H1 (cell line): ENCODE data around the gene NKX2-8. TPM values are rescaled to one million over a fixed set of nuclear protein-coding genes. Genes with fewer than 3 reads are reported as not detected.

ENCODE experiments used
- CTCF ChIA-PET: fragments of 300-600 bp; sonication (Branson Sonifier 250); formaldehyde crosslinking; loops from one replicate; lab custom pipeline; 2021; ENCODE audit not compliant: partially characterized antibody; lab: Charles Lee
- POLR2A ChIA-PET: fragments of 300-600 bp; sonication (Branson Sonifier 250); formaldehyde crosslinking; loops from one replicate; lab custom pipeline; 2021; ENCODE audit warnings: inconsistent platforms; ENCODE audit not compliant: partially characterized antibody; lab: Charles Lee
- DNase-seq, 2 experiments: peaks; one replicate each; pipeline versions ENCODE4 v3.0.0 to v3.0.0-alpha.2; 2010 to 2022; ENCODE audit warnings: low spot score in 2 of 2, low read depth in 1 of 2, mixed read lengths in 1 of 2
- FAIRE-seq: peaks from 2 replicates; lab custom pipeline; 2011; peaks lifted over from hg19 to GRCh38; lab: Jason Lieb, UNC
- H2AFZ ChIP-seq: 2 replicates; pipeline ENCODE4 v1.8.1; 2012; ENCODE audit warnings: low read length, inconsistent platforms
- H2AK5ac ChIP-seq: 2 replicates; pipeline ENCODE4 v1.6.1; 2013; ENCODE audit warnings: low read depth, low read length
- H2BK120ac ChIP-seq: replicated peaks from 2 replicates; pipeline ENCODE3; 2013; ENCODE audit warnings: low read depth, low read length, inconsistent platforms
- H2BK12ac ChIP-seq: 2 replicates; pipeline ENCODE4 v1.6.1; 2013; ENCODE audit warnings: low read depth, low read length
- H2BK15ac ChIP-seq: 2 replicates; pipeline ENCODE4 v1.6.1; 2013; ENCODE audit warnings: low read length
- H2BK20ac ChIP-seq: 2 replicates; pipeline ENCODE4 v1.6.1; 2013; ENCODE audit warnings: low read length
- H2BK5ac ChIP-seq: 2 replicates; pipeline ENCODE4 v1.6.1; 2013; ENCODE audit warnings: low read depth, low read length
- H3K14ac ChIP-seq: 2 replicates; pipeline ENCODE4 v1.6.1; 2013; ENCODE audit warnings: inconsistent platforms; ENCODE audit not compliant: insufficient read length
- H3K18ac ChIP-seq: 2 replicates; pipeline ENCODE4 v1.6.1; 2013; ENCODE audit warnings: low read length; ENCODE audit errors: extremely low read depth
- H3K23ac ChIP-seq: 2 replicates; pipeline ENCODE4 v1.6.1; 2013; ENCODE audit warnings: inconsistent platforms; ENCODE audit not compliant: insufficient read length
- H3K23me2 ChIP-seq: 2 replicates; pipeline ENCODE4 v1.6.1; 2013; ENCODE audit warnings: low read depth, low read length
- H3K27ac ChIP-seq: 2 replicates; pipeline ENCODE4 v1.6.1; 2011; ENCODE audit warnings: low read depth, low read length, inconsistent platforms
- H3K27me3 ChIP-seq, 4 experiments: replicated peaks in 1 of 4; 1 replicate in 1 of 4; 2 replicates in 3 of 4; pipeline versions ENCODE4 v1.6.1 to v1.8.1; 2011 to 2013; ENCODE audit warnings: low read length in 3 of 4, mild to moderate bottlenecking in 3 of 4, inconsistent platforms in 2 of 4, mixed read lengths in 2 of 4, moderate library complexity in 1 of 4; ENCODE audit not compliant: control insufficient read depth in 3 of 4, insufficient read depth in 3 of 4; ENCODE audit errors: extremely low read depth in 1 of 4
- H3K36me3 ChIP-seq, 4 experiments: 2 replicates each; pipeline versions ENCODE4 v1.6.1 to v1.8.1; 2011 to 2013; ENCODE audit warnings: mild to moderate bottlenecking in 4 of 4, low read length in 3 of 4, moderate library complexity in 2 of 4, control low read depth in 1 of 4, inconsistent platforms in 1 of 4; ENCODE audit not compliant: insufficient read depth in 4 of 4, control insufficient read depth in 2 of 4
- H3K4ac ChIP-seq: replicated peaks from 2 replicates; pipeline ENCODE3; 2013; ENCODE audit warnings: low read length, low read depth, mixed read lengths, inconsistent platforms; ENCODE audit not compliant: insufficient read length
- H3K4me1 ChIP-seq, 4 experiments: replicated peaks in 1 of 4; 1 replicate in 1 of 4; 2 replicates in 3 of 4; pipeline versions ENCODE4 v1.6.1 to v1.8.1; 2011 to 2013; ENCODE audit warnings: low read length in 3 of 4, inconsistent platforms in 2 of 4, mixed read lengths in 1 of 4; ENCODE audit not compliant: insufficient read depth in 4 of 4, control insufficient read depth in 3 of 4
- H3K4me2 ChIP-seq, 2 experiments: 2 replicates each; pipeline versions ENCODE4 v1.6.1 to v1.8.1; 2011 to 2013; ENCODE audit warnings: low read depth in 2 of 2, low read length in 2 of 2, control low read depth in 1 of 2, inconsistent platforms in 1 of 2, mild to moderate bottlenecking in 1 of 2; ENCODE audit not compliant: insufficient read depth in 1 of 2
- H3K4me3 ChIP-seq, 4 experiments: fragments of 200-600, 300-600 bp in 1 of 4; sonication (generic), shearing (Covaris generic), sonication (Bioruptor Twin) in 1 of 4; 2 replicates each; pipeline versions ENCODE4 v1.5.1 to v1.8.1; 2011 to 2016; ENCODE audit warnings: low read length in 4 of 4, low read depth in 3 of 4, control low read depth in 2 of 4, inconsistent platforms in 2 of 4, mild to moderate bottlenecking in 2 of 4, mixed read lengths in 1 of 4, moderate library complexity in 1 of 4; ENCODE audit not compliant: insufficient read depth in 2 of 4; ENCODE audit errors: extremely low read depth in 1 of 4
- H3K56ac ChIP-seq: replicated peaks from 2 replicates; pipeline ENCODE3; 2013; ENCODE audit warnings: low read depth, mild to moderate bottlenecking, mixed read lengths, low read length, inconsistent platforms; ENCODE audit not compliant: insufficient read length
- H3K79me1 ChIP-seq: 2 replicates; pipeline ENCODE4 v1.6.1; 2013; ENCODE audit warnings: low read depth, low read length, control low read depth
- H3K79me2 ChIP-seq, 2 experiments: 2 replicates each; pipeline versions ENCODE4 v1.6.1 to v1.8.1; 2012 to 2013; ENCODE audit warnings: low read length in 2 of 2, mild to moderate bottlenecking in 2 of 2, inconsistent platforms in 1 of 2; ENCODE audit not compliant: insufficient read depth in 2 of 2, control insufficient read depth in 1 of 2
- H3K9ac ChIP-seq, 4 experiments: replicated peaks in 1 of 4; 1 replicate in 1 of 4; 2 replicates in 3 of 4; pipeline versions ENCODE4 v1.6.1 to v1.8.1; 2011 to 2013; ENCODE audit warnings: low read depth in 3 of 4, low read length in 3 of 4, control low read depth in 2 of 4, mild to moderate bottlenecking in 2 of 4, moderate library complexity in 2 of 4, inconsistent platforms in 1 of 4; ENCODE audit errors: extremely low read depth in 1 of 4
- H3K9me3 ChIP-seq, 2 experiments: 2 replicates each; pipeline versions ENCODE4 v1.6.1 to v1.8.1; 2012 to 2013; ENCODE audit warnings: mild to moderate bottlenecking in 2 of 2, moderate library complexity in 2 of 2, control low read depth in 1 of 2, inconsistent platforms in 1 of 2, low read depth in 1 of 2, low read length in 1 of 2, mixed read lengths in 1 of 2; ENCODE audit not compliant: insufficient read depth in 2 of 2
- H4K20me1 ChIP-seq, 2 experiments: replicated peaks in 1 of 2; 2 replicates each; pipeline versions ENCODE3 to v1.8.1; 2011 to 2013; ENCODE audit warnings: inconsistent platforms in 2 of 2, low read length in 2 of 2, mild to moderate bottlenecking in 1 of 2; ENCODE audit not compliant: insufficient read depth in 2 of 2, control insufficient read depth in 1 of 2
- H4K5ac ChIP-seq: 2 replicates; pipeline ENCODE4 v1.6.1; 2013; ENCODE audit warnings: low read length, low read depth, mixed read lengths, inconsistent platforms; ENCODE audit not compliant: insufficient read length
- H4K8ac ChIP-seq: 2 replicates; pipeline ENCODE4 v1.8.0; 2013; ENCODE audit warnings: mild to moderate bottlenecking, moderate library complexity, low read length, inconsistent platforms; ENCODE audit not compliant: insufficient read depth; ENCODE audit errors: extremely low read depth
- H4K91ac ChIP-seq: replicated peaks from 2 replicates; pipeline ENCODE3; 2013; ENCODE audit warnings: low read length, mixed read lengths, inconsistent platforms; ENCODE audit not compliant: insufficient read length
- CEBPB ChIP-seq: IDR thresholded peaks from 2 replicates; pipeline ENCODE4 v1.6.1; 2012; ENCODE audit warnings: low read depth, low read length
- E2F6 ChIP-seq: IDR thresholded peaks from 2 replicates; pipeline ENCODE4 v1.6.1; 2012; ENCODE audit warnings: inconsistent platforms
- GABPA ChIP-seq: IDR thresholded peaks from 2 replicates; pipeline ENCODE4 v1.6.1; 2011; ENCODE audit warnings: mild to moderate bottlenecking, low read length, moderate library complexity, borderline replicate concordance; ENCODE audit not compliant: insufficient read depth
- JUND ChIP-seq: IDR thresholded peaks from 2 replicates; pipeline ENCODE4 v1.6.1; 2011; ENCODE audit warnings: mild to moderate bottlenecking, improper control_type of control experiment, low read length
- RFX5 ChIP-seq: IDR thresholded peaks from 2 replicates; pipeline ENCODE4 v1.6.1; 2011; ENCODE audit warnings: low read depth, low read length, improper control_type of control experiment, borderline replicate concordance
- SIRT6 ChIP-seq: IDR thresholded peaks from one replicate; pipeline ENCODE4 v1.7.1; 2012; ENCODE audit warnings: low read length, inconsistent platforms
- WGBS, 2 experiments: shearing (Covaris generic) in 1 of 2; methylation state at CpG; one replicate each; pipeline versions ENCODE4 v1.1.6 to v1.1.7; 2013 to 2015; ENCODE audit warnings: low lambda C conversion rate in 2 of 2, mixed read lengths in 2 of 2, inconsistent platforms in 1 of 2, low coverage in 1 of 2, missing lambda C conversion rate in 1 of 2; ENCODE audit not compliant: insufficient replicate concordance in 2 of 2, insufficient coverage in 1 of 2, insufficient read length in 1 of 2; ENCODE audit errors: extremely low coverage in 1 of 2, missing lambda C conversion rate in 1 of 2; 5-methylcytosine and 5-hydroxymethylcytosine counted together
- polyA plus RNA-seq, 7 experiments: library from polyadenylated mRNA; depleted of rRNA in 3 of 7; stranded (reverse) in 5 of 7; unstranded in 2 of 7; fragments of >200 nt in 5 of 7; fragments of 200-250 nt in 2 of 7; gene quantifications; 1 replicate in 5 of 7; 2 replicates in 1 of 7; 4 replicates in 1 of 7; pipeline versions ENCODE4 v1.2.1 to v1.2.3, GENCODE V29; 2011 to 2013; ENCODE audit warnings: missing spikeins in 2 of 7, mixed read lengths in 2 of 7
- total RNA-seq: library from RNA; stranded (reverse); fragmentation: NEBNext Ultra II Directional; extraction: Animal tissue kit (Norgen Biotek cat#: 25700); gene quantifications from 2 replicates; pipeline ENCODE4 v1.2.1, GENCODE V29; 2021

The NKX2-8 gene
- total and polyA plus RNA-seq, 2 of the 8 experiments (the other 6 are each of a cell fraction or from before 2014, with no cell fraction given), result not detected

- Histone ChIP-seq H3K23ac (no peak overlapping the region), H4K20me1 (no peaks in the 10 kb centered on the region), H3K27ac (no peak overlapping the region), H2BK15ac (no peak overlapping the region), H3K9me3 (no peaks in the 10 kb centered on the region; a peak in 1 of 4 replicates), H4K91ac (no peak overlapping the region), H2AFZ (no peak overlapping the region), H3K4me1 (no peaks in the 10 kb centered on the region), H2BK20ac (no peak overlapping the region), H3K4me2 (no peak overlapping the region), H3K79me2 (no peaks in the 10 kb centered on the region), H3K4ac (no peak overlapping the region), H3K36me3 (no peaks in the 10 kb centered on the region), H2AK5ac (no peak overlapping the region), H3K23me2 (no peaks in the 10 kb centered on the region; the same call in 1 of the 2 replicates), H2BK120ac (no peak overlapping the region), H2BK12ac (no peak overlapping the region), H4K5ac (no peak overlapping the region), H3K14ac (no peak overlapping the region), H3K27me3 (no peaks in the 10 kb centered on the region; a peak in 1 of 7 replicates), H3K9ac (no peak overlapping the region), H3K18ac (no peak overlapping the region), H3K56ac (no peak overlapping the region), H4K8ac (no peak overlapping the region), H3K4me3 (no peak overlapping the region; a peak in 1 of 8 replicates), H3K79me1 (no peaks in the 10 kb centered on the region), H2BK5ac (no peak overlapping the region)
- FAIRE-seq, result no peak
- TF ChIP-seq E2F6 (no peak), CEBPB (no peak), SIRT6 (no peak), JUND (no peak), RFX5 (no peak), GABPA (no peak)
- POLR2A ChIA-PET, result no interaction called here
- CTCF ChIA-PET, result interaction anchor here (0.7 to 1.5 kb wide), 8 partner anchors 9 to 93 kb away, joined by 3 to 6 read pairs (median 4); no protein-coding TSS in a partner anchor
- no peak for DNase-seq
- WGBS, 2 experiments, result 86% methylated on average over 5 of the region's 5 CpGs; no CpG with 5 or more reads in 1 of the 2 experiments
These were observed 35.4 kb upstream of the NKX2-8 start for GRCh38 chr14:36617824-36618223.
